Type B pancreatic cell (in vitro differentiated cells): ENCODE data around the gene PATL2. TPM values are rescaled to one million over a fixed set of nuclear protein-coding genes. Genes with fewer than 3 reads are reported as not detected.
"Not testable (repeated sequence)": the region's sequence is repeated elsewhere in the genome, so short reads cannot be mapped to it uniquely, and the experiment has no call there.

Experiments used
- DNase-seq: peaks from one replicate; pipeline ENCODE4 v3.0.0; 2021; ENCODE audit warnings: mixed read lengths; ENCODE audit not compliant: unreplicated experiment; ENCODE audit errors: extremely low spot score
- H3K27ac Mint-ChIP-seq: 2 replicates; pipeline ENCODE4 v1.8.0; 2021; ENCODE audit warnings: mild to moderate bottlenecking, mixed read lengths
- H3K27me3 Mint-ChIP-seq: 2 replicates; pipeline ENCODE4 v1.8.0; 2021; ENCODE audit warnings: mixed read lengths
- H3K36me3 Mint-ChIP-seq: 2 replicates; pipeline ENCODE4 v1.8.0; 2021; ENCODE audit warnings: mixed read lengths
- H3K4me1 Mint-ChIP-seq: one replicate; pipeline ENCODE4 v1.8.0; 2021; ENCODE audit warnings: mixed read lengths; ENCODE audit not compliant: unreplicated experiment
- H3K4me3 Mint-ChIP-seq: 2 replicates; pipeline ENCODE4 v1.8.0; 2021; ENCODE audit warnings: mild to moderate bottlenecking, mixed read lengths
- H3K9me3 Mint-ChIP-seq: 2 replicates; pipeline ENCODE4 v1.8.0; 2021; ENCODE audit warnings: mixed read lengths
- CTCF ChIP-seq: fragments of 200-600 bp; sonication (generic); conservative IDR thresholded peaks from 2 replicates; pipeline ENCODE4 v1.5.0; 2021; ENCODE audit warnings: antibody characterized with exemption, mild to moderate bottlenecking
- long read RNA-seq: library from polyadenylated mRNA; unstranded; transcript quantifications from one replicate; pipeline ENCODE4 v2.0.0, GENCODE V29; 2020
- total RNA-seq: library from RNA; stranded (reverse); gene quantifications from 2 replicates; pipeline ENCODE4 v1.2.1, GENCODE V29; 2021; ENCODE audit warnings: low replicate concordance

PATL2 gene
- 1.0 and 1.2 TPM in 2 replicates for total RNA-seq
- long read RNA-seq, partial matches to known transcripts = 0 of 1 reads
- long read RNA-seq, other reads (novel, unspliced or antisense) = 1 of 1 reads

- Mint-ChIP-seq H3K9me3 (no peaks in the 10 kb centered on the region), H3K27ac (peak within 1 kb of the TSS; percentile 99), H3K4me3 (peak within 1 kb of the TSS; percentile 100), H3K36me3 (peaks cover 11% of the 10 kb centered on the region), H3K4me1 (peaks cover 15% of the 10 kb centered on the region), H3K27me3 (no peaks in the 10 kb centered on the region)
- peak; percentile 6 for TF ChIP-seq CTCF
- DNase-seq = peak; percentile 96
Observed at GRCh38 chr15:44711096-44711742, at the start of gene PATL2, which contains the start of gene B2M. Gene PATL2 (minus strand): TSS chr15:44711323. CDS start chr15:44676490, 34,833 bp downstream. Gene B2M (plus strand): TSS chr15:44711517. CDS start chr15:44711547, 30 bp downstream.

- DNase-seq = no peak
- no peaks in the 10 kb centered on the region for H3K4me1 Mint-ChIP-seq
- no peak for TF ChIP-seq CTCF
- H3K4me3 Mint-ChIP-seq = no peak overlapping the region
- H3K27me3 Mint-ChIP-seq = peaks cover 16% of the 10 kb centered on the region
- H3K36me3 Mint-ChIP-seq = no peaks in the 10 kb centered on the region
- no peak overlapping the region for H3K27ac Mint-ChIP-seq
- H3K9me3 Mint-ChIP-seq = peaks cover 5% of the 10 kb centered on the region
Observed at GRCh38 chr15:44753345-44753744, 42.2 kb upstream of the PATL2 start.

GRCh38 chr15:44743454-44743853 lies 32.3 kb upstream of the PATL2 start:
- not testable (repeated sequence) for DNase-seq, H3K36me3 Mint-ChIP-seq, H3K27ac Mint-ChIP-seq, H3K4me1 Mint-ChIP-seq, H3K27me3 Mint-ChIP-seq, H3K9me3 Mint-ChIP-seq, H3K4me3 Mint-ChIP-seq

- not testable (repeated sequence) for H3K9me3 Mint-ChIP-seq, H3K27me3 Mint-ChIP-seq, DNase-seq, H3K36me3 Mint-ChIP-seq, H3K27ac Mint-ChIP-seq, H3K4me1 Mint-ChIP-seq, H3K4me3 Mint-ChIP-seq
Observed at GRCh38 chr15:44739222-44739847, 28.2 kb upstream of the PATL2 start.

GRCh38 chr15:44738340-44738984 lies 27.3 kb upstream of the PATL2 start:
- Mint-ChIP-seq H3K9me3 (no peaks in the 10 kb centered on the region), H3K36me3 (no peaks in the 10 kb centered on the region), H3K27me3 (no peaks in the 10 kb centered on the region), H3K4me3 (no peak overlapping the region), H3K4me1 (peaks cover 5% of the 10 kb centered on the region), H3K27ac (no peak overlapping the region)
- no peak for DNase-seq
- TF ChIP-seq CTCF = peak; percentile 77

- no peak for TF ChIP-seq CTCF
- Mint-ChIP-seq H3K27me3 (no peaks in the 10 kb centered on the region), H3K9me3 (no peaks in the 10 kb centered on the region), H3K27ac (peak within 1 kb of the TSS; percentile 12), H3K4me1 (peaks cover 5% of the 10 kb centered on the region), H3K36me3 (peaks cover 6% of the 10 kb centered on the region), H3K4me3 (no peak within 1 kb of the TSS)
- DNase-seq = no peak
Observed at GRCh38 chr15:44736181-44736765, 25.1 kb upstream of the PATL2 start, which contains the start of gene TRIM69. Gene TRIM69 (plus strand): TSS chr15:44736528. CDS start chr15:44736705, 177 bp downstream.
